Esophagus (tissue), 2 donors: Measurements from ENCODE around the gene NCAM1. TPM values are rescaled to one million over a fixed set of nuclear protein-coding genes. Genes with fewer than 3 reads are reported as not detected.

ENCODE experiments used
- H3K27ac ChIP-seq, 2 donors: one replicate each; pipeline ENCODE4 v1.5.1; 2013; ENCODE audit warnings: low read depth in 2 of 2, mild to moderate bottlenecking in 2 of 2, inconsistent platforms in 1 of 2, low read length in 1 of 2, moderate library complexity in 1 of 2
- H3K27me3 ChIP-seq, 2 donors: one replicate each; pipeline ENCODE4 v1.6.1; 2013; ENCODE audit warnings: low read length in 2 of 2, control low read depth in 1 of 2, mild to moderate bottlenecking in 1 of 2; ENCODE audit not compliant: insufficient read depth in 2 of 2, control insufficient read depth in 1 of 2
- H3K36me3 ChIP-seq, 2 donors: one replicate each; pipeline ENCODE4 v1.6.1; 2013; ENCODE audit warnings: low read length in 1 of 2; ENCODE audit not compliant: control insufficient read depth in 2 of 2, insufficient read depth in 2 of 2
- H3K4me1 ChIP-seq, 2 donors: one replicate each; pipeline ENCODE4 v1.6.1; 2013; ENCODE audit warnings: low read length in 1 of 2; ENCODE audit not compliant: control insufficient read depth in 2 of 2, insufficient read depth in 2 of 2
- H3K4me3 ChIP-seq, 2 donors: one replicate each; pipeline ENCODE4 v1.5.1; 2013; ENCODE audit warnings: low read length in 2 of 2, mild to moderate bottlenecking in 2 of 2, low read depth in 1 of 2, moderate library complexity in 1 of 2
- H3K9me3 ChIP-seq, 2 donors: one replicate each; pipeline ENCODE4 v1.6.1; 2013; ENCODE audit warnings: mild to moderate bottlenecking in 2 of 2, low read depth in 1 of 2, low read length in 1 of 2, moderate library complexity in 1 of 2; ENCODE audit not compliant: control insufficient read depth in 2 of 2, insufficient read depth in 1 of 2
- WGBS, 2 donors: extraction: QIAGEN DNeasy Blood & Tissue Kit; methylation state at CpG; one replicate each; pipeline ENCODE4 v1.1.7; 2013; 5-methylcytosine and 5-hydroxymethylcytosine counted together
- polyA plus RNA-seq, 2 donors: library from polyadenylated mRNA; stranded (reverse); fragments of 200-250 nt; gene quantifications; one replicate each; pipeline ENCODE4 v1.2.3, GENCODE V29; 2013
- donor health status: healthy with polysubstance abuse.
- donor health status: Bipolar disorder and iron deficiency.

NCAM1 gene
- polyA plus RNA-seq, 2 donors, result 1.7 to 2.2 TPM

DNA sequence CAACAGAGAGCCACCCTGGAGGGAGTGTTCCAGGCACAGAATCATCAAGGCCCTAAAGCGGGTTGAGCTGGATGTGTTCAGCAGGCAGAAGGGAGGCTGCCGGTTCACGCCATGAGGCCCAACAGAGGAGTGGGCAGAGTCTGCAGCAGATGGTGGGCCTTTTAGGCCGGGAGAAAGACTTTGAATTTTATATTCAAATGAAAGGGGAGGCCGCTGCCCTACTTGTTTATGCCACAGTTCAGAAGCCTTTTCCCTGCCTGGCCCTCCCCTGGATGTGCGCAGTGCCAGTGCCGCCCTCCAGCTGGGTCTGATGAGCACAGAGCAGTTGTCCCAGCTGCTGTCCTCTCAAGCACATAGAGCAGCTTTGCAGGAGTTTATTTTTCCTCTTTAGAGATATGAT, 306.3 kb downstream of the NCAM1 start:
- Histone ChIP-seq H3K27me3 (no peaks in the 10 kb centered on the region), H3K4me1 (no peaks in the 10 kb centered on the region), H3K9me3 (no peaks in the 10 kb centered on the region), H3K36me3 (peaks cover 0 to 1% of the 10 kb centered on the region in 2 donors), H3K27ac (no peak overlapping the region), H3K4me3 (no peak overlapping the region)
- WGBS, 2 donors, result 87 to 91% methylated on average over 7 of the region's 7 CpGs

- WGBS, 2 donors, result 91 to 96% methylated on average over 2 of the region's 2 CpGs
- H3K4me3 ChIP-seq, result no peak overlapping the region
- H3K27ac ChIP-seq, result no peak overlapping the region
- H3K36me3 ChIP-seq, result no peaks in the 10 kb centered on the region
- no peaks in the 10 kb centered on the region for H3K9me3 ChIP-seq
- no peaks in the 10 kb centered on the region for H3K4me1 ChIP-seq
- no peaks in the 10 kb centered on the region for H3K27me3 ChIP-seq
Observed at GRCh38 chr11:113269096-113269495, 307.9 kb downstream of the NCAM1 start.

GRCh38 chr11:113269636-113270035, 308.4 kb downstream of the NCAM1 start:
- no peaks in the 10 kb centered on the region for H3K4me1 ChIP-seq
- no peak overlapping the region for H3K27ac ChIP-seq
- H3K9me3 ChIP-seq, result no peaks in the 10 kb centered on the region
- no peak overlapping the region for H3K4me3 ChIP-seq
- no peaks in the 10 kb centered on the region for H3K36me3 ChIP-seq
- H3K27me3 ChIP-seq, result no peaks in the 10 kb centered on the region
- 88 to 91% methylated on average over 5 of the region's 5 CpGs for WGBS, 2 donors

DNA sequence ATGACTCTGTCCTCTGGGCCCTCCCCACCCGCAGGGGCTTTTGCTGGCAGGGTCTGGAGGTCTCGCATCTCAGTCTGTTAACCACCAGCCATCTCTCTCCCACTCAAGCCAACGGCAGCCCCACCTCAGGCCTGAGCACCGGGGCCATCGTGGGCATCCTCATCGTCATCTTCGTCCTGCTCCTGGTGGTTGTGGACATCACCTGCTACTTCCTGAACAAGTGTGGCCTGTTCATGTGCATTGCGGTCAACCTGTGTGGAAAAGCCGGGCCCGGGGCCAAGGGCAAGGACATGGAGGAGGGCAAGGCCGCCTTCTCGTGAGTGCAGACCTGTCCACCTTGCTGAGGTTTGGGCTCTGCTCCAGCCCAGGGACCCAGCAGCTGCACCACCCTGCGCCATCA, 308.9 kb downstream of the NCAM1 start:
- Histone ChIP-seq H3K36me3 (no peaks in the 10 kb centered on the region), H3K9me3 (no peaks in the 10 kb centered on the region), H3K27me3 (no peaks in the 10 kb centered on the region), H3K27ac (no peak overlapping the region), H3K4me3 (no peak overlapping the region), H3K4me1 (no peaks in the 10 kb centered on the region)
- WGBS, 2 donors, result 95 to 97% methylated on average over 13 of the region's 13 CpGs

DNA sequence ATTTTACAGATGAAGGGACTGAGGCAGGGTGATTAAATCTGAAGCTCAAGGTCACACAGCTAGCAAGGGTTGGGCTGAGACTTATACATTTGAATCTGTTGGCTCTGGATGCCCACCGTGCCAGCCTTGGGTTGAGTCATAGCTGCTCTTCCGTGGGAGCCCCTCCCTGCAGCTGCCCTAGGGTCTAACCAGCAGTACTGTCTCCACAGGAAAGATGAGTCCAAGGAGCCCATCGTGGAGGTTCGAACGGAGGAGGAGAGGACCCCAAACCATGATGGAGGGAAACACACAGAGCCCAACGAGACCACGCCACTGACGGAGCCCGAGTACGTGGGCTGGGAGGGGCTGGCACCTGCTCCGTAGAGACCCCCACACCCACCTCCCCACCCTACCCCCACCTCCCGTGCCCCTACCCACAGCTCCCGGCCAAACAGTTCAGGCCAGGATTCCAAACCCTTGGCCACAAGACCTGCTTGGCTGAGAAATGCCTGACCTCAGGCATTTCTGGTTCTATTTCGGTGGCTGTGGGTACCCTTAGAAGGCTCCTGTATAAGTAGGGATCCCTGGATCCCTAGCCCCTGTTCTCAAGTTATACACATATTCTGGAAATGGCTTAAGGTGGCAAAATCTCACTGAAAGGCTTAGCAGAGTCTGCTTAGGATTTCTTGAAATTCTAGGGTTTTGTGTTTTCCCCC, 310.5 kb downstream of the NCAM1 start:
- Histone ChIP-seq H3K36me3 (no peaks in the 10 kb centered on the region), H3K27me3 (no peaks in the 10 kb centered on the region), H3K4me3 (no peak overlapping the region), H3K4me1 (no peaks in the 10 kb centered on the region), H3K9me3 (no peaks in the 10 kb centered on the region), H3K27ac (no peak overlapping the region)
- 85 to 90% methylated on average over 14 of the region's 14 CpGs for WGBS, 2 donors

- Histone ChIP-seq H3K9me3 (no peaks in the 10 kb centered on the region), H3K36me3 (no peaks in the 10 kb centered on the region), H3K27me3 (no peaks in the 10 kb centered on the region), H3K4me1 (no peaks in the 10 kb centered on the region), H3K27ac (no peak overlapping the region), H3K4me3 (no peak overlapping the region)
- WGBS, 2 donors, result 70 to 74% methylated on average over 5 of the region's 5 CpGs
Observed at GRCh38 chr11:113272281-113272680, 311.1 kb downstream of the NCAM1 start.

DNA sequence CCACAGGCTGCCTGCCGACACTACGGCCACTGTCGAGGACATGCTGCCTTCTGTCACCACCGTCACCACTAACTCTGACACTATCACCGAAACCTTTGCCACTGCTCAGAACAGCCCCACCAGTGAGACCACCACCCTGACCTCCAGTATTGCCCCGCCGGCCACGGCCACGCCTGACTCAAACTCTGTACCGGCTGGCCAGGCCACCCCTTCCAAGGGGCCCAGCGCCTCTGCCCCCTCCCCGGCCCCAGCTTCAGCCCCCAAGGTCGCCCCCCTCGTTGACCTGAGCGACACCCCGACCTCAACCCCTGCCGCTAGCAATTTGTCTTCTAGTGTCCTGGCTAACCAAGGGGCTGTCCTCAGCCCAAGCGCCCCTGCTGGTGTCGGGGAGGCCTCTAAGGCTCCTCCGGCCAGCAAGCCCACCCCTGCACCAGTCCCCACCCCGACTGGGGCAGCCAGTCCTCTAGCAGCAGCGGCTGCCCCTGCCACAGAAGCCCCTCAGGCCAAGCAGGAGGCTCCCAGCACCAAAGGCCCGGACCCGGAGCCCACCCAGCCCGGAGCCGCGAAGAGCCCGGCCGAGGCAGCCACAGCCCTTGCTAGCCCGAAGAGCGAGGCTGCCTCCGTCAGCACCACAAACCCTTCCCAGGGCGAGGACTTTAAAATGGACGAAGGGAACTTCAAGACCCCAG, 311.9 kb downstream of the NCAM1 start:
- H3K9me3 ChIP-seq, result no peaks in the 10 kb centered on the region
- H3K27ac ChIP-seq, result no peak overlapping the region
- H3K4me3 ChIP-seq, result no peak overlapping the region
- H3K36me3 ChIP-seq, result no peaks in the 10 kb centered on the region
- no peaks in the 10 kb centered on the region for H3K27me3 ChIP-seq
- no peaks in the 10 kb centered on the region for H3K4me1 ChIP-seq
- 87 to 91% methylated on average over 34 of the region's 34 CpGs for WGBS, 2 donors

DNA sequence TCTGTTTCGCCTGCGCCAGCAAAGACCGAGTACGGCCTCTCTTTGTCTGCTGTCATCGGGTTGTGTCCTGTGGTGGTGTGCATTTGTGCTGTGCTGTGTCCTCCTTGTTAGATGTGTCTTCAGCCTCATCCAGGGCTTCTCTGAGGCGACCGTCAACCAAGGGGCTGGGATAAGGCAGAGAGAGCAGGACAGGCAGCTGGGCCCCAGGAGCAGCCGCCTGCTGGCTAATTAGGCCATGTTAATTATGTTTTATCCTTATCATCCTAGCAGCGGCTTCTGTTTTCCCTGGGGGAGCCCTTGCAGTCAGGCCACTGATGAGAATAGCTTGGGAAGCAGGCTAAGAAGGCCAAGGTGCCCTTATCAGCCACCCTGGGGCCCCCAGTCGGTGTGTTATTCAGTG, 312.5 kb downstream of the NCAM1 start:
- H3K4me1 ChIP-seq, result no peaks in the 10 kb centered on the region
- no peak overlapping the region for H3K4me3 ChIP-seq
- WGBS, 2 donors, result 91 to 93% methylated on average over 10 of the region's 10 CpGs
- H3K27me3 ChIP-seq, result no peaks in the 10 kb centered on the region
- H3K36me3 ChIP-seq, result no peaks in the 10 kb centered on the region
- no peak overlapping the region for H3K27ac ChIP-seq
- no peaks in the 10 kb centered on the region for H3K9me3 ChIP-seq

GRCh38 chr11:113274713-113275582, 313.7 kb downstream of the NCAM1 start:
- 87 to 89% methylated on average over 19 of the region's 19 CpGs for WGBS, 2 donors
- H3K4me1 ChIP-seq, result no peaks in the 10 kb centered on the region
- H3K9me3 ChIP-seq, result no peaks in the 10 kb centered on the region

More at GRCh38 chr11:113274713-113275582, 313.7 kb downstream of the NCAM1 start:
- H3K4me3 ChIP-seq, result no peak overlapping the region
- H3K36me3 ChIP-seq, result no peaks in the 10 kb centered on the region
- H3K27ac ChIP-seq, result no peak overlapping the region
- H3K27me3 ChIP-seq, result no peaks in the 10 kb centered on the region
